Dermis blood vessel endothelial cell (primary cell): ENCODE results near the gene MSX1. TPM values are rescaled to one million over a fixed set of nuclear protein-coding genes. Genes with fewer than 3 reads are reported as not detected.
A peak's percentile ranks its signal among the peaks of the same experiment; 100 is the strongest.

ENCODE experiments used
- DNase-seq: peaks from one replicate; pipeline ENCODE4 v3.0.0; 2010
- total RNA-seq: library from RNA; depleted of rRNA; stranded (reverse); fragments of >200 nt; gene quantifications from 2 replicates; pipeline ENCODE4 v1.2.3, GENCODE V29; 2014

MSX1 gene
- total RNA-seq, 1 donor from 2014 or later = 9.0 TPM

DNA sequence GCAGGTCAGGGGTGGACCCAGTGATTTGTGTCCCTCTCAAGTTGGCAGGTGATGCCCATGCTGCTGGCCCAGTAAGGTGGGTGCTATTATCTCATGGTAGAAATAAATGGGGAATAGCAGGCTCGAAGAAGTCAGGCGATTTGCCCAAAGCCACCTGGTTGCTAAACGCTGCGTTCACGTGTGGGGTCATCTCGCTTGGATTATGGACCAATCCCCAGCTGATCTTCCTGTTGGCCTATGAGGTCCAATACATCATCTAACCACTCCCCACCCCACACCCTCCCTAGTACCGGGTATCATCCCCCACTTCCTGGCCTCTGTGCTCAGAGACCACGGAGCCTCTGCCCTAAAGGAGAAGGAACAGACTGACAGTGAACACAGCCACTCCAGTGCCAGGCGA is 18.3 kb upstream of the MSX1 start:
- no peak for DNase-seq

DNA sequence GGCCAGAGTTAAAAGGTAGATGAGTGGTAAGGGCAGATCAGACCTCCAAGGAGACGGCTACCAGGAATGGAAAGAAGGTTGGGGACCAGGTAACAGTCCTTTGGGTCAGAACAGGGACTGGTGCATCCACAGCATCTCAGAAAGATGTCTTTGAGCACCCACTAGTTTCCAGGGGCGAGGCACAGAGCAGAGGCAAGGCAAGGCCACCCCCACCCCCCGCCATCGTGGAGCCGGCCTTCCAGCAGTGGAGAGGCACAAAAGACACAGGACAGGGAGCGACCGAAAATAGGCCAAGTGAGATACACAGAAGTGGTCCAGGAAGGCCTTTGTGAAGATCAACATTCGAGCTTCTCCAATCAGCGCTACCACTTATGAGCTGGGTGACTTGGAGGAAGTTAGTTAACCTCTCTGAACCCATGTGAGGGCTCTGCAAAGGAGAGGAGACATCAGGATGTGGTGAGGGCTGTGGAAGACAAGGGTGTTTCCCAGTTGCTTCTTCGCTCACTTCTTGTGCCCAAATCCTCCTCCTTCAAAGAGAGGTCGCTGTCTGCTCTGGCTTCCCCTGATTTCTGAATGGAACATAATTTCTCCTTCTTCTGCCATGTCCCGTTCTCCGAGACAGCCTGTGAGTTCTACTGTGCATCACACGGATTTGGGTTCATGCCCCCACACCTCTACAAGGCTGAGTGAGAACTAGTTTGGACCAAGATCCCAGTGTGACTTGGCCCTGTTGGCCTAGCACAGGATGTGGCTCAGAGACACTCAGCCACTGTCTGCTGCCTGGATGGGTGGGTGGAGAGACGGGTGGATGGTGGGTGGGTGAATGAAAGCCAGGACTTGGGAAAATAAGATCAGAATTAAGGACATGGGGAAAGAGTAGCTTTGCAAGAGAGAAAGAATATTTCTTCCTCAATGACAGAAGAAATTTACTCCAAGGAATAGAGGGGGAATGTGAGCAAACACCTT is 16.7 kb upstream of the MSX1 start:
- DNase-seq = no peak

DNA sequence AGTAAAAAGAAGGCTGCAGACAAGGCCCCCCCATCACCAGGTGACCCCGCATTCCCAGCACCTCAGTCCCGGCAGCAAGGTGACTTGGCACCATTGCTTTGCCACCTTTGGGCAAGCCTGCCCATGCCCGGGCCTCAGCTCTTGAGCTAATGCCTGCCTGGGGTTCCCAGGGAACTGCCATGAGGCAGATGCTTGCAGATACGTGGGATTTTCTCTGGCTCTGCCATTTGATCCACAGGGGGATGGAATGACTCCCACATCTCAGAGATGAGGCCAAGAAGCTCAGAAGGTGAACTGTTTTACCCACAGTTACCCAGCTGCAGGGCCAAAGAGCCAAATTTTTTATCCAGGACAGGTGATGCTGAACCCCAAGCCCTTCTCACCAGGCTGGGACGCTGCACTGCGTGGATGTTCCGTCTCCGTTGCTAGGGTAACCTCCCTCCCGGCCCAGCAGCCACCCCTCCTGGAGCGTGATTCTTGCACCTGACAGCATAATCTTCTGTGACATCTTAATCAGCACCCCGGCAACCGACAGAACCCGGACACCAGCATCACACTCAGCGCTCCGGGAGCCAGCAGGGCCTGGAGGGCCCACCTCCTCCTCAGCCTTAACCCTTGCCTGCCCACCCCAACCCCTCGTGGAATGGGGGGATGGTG is 15.7 kb upstream of the MSX1 start:
- no peak for DNase-seq

DNA sequence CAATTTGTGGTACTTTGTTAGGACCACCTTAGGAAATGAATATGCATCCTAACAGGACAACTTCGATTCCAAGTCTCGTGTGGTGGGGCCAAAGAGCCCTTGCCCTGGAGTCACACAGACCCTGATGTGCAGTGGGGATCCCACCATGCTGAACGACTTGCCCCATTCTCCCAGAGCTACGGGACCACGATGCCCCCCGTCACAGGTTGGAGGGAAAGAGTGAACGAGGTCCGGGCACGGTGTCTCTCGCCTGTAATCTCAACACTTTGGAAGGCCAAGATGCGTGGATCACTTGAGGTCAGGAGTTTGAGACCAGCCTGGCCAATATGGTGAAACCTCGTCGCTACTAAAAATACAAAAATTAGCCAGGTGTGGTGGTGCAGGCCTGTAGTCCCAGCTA is 14.4 kb upstream of the MSX1 start:
- DNase-seq = no peak

DNA sequence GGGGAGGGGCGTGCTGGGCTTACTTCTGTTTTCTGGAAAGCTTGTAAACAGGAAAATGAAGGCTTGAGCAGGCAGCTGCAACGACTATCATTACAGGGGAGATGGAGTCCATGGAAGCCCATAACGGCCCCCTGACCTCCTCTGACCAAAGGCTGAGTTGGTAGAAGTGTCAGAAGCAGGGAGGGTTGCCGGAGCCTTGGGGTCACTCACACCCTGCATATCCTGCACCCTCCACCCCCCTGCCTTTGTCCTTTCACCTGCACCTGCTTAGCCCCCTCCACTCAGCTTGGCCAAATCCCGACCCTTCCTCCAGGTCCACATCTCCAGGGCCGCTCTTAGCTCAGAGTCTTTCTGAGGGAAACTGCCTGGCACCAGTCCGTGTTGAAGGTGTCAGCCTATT is 12.5 kb upstream of the MSX1 start:
- DNase-seq = no peak

DNA sequence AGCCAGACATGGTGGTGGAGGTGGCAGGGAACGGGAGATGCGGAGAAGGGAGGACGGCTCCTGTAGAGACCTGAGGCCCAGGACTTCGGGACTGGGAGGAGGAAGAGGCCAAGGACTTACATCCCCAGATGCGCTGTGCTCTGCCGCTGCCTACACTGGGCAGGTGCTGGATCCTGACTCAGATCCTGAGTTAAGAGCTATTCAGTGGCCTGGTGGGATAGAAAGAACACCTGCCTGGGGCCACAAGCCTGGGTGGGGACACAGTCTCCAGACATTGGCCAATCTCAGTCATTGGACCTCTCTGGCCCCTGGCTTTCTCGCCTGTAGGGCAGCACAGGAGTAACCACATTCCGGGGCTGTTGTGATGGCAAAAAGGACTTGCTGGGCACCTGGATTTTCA is 10.9 kb upstream of the MSX1 start:
- no peak for DNase-seq

DNA sequence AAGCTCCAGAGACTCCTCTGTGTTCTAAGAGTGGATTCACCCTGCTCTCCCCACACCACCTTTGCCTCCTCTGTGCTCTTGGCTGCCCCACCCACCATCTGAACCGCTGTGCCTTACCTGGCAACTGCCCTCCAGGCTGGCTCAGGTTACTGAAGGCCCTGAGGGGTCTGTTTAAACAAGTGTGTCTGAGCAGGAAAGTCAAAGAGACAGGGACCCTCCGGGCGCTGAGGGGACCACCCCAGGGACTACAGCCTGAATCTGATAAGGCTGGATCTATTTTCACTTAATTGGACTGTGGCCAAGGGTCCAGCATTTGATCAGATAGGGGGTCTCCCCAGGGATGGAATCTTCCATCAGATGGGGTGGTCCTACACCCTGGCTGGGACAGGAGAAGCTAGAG is 10.4 kb upstream of the MSX1 start:
- DNase-seq = no peak

DNA sequence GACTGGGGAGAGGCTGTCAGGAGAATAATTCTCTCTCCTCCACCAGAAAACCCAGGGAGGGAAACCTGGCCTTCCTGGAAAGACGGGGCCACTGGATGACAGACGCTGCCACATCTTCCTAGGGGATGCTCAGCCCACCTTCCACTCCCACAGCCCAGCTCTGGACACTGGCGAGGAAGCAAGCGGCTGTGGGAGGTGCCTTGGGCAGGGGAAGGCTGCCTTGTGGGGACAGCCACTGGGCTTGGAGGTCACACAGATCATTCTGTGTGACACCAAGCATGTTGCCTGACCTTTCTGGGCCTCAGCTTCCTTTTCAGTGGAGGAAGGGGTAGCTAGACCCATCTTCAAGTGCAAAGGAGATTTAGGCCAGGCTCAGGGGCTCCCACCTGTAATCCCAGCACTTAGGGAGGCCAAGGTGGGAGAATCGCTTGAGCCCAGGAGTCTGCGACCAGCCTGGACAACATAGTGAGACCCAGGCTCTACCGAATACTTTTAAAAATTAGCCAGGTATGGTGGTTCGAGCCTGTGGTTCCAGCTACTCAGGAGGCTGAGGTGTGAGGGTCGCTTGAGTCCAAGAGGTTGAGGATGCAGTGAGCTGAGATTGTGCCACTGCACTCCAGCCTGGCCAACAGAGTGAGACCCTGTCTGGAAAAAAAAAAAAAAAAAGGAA is 9.8 kb upstream of the MSX1 start:
- no peak for DNase-seq

DNA sequence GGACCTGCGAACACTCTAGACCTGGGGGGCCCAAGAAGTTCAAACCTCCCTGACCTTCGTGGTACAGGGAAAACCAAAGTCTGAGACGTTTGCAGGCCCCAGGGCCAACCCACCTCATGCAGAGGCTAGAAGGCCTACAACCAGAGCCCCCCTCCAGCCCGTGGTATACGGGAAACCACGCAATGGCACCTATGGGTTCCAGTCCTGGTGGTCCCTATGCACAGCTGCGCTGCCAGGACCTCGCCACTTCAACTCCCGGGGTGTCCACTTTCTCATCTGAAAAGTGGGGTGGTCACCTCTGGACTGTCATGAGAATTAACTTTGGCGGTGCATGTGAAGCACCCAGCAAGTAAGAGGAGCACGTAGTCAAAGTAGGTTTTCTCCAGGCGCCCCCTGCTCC is 8.4 kb upstream of the MSX1 start:
- DNase-seq = no peak

DNA sequence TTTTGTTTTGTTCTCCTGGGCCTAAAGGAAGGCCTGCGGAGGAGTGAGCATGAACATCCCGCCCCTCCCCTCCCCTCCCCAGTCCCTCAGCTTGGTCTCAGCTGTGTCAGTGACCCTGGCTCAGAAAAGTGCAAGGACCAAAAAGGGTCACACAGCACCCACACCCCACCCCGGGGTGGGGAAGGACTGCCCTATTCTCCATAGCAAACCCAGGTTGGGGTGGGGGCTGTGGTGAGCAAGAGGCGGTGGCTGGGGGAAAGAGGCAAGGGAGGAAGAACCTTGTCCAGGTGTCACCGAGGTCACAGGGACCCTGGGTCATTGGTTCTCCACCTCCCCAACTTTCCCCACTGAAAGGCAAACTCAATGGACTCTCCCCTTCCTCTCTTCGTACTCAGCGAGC is 7.6 kb upstream of the MSX1 start:
- DNase-seq = no peak

DNA sequence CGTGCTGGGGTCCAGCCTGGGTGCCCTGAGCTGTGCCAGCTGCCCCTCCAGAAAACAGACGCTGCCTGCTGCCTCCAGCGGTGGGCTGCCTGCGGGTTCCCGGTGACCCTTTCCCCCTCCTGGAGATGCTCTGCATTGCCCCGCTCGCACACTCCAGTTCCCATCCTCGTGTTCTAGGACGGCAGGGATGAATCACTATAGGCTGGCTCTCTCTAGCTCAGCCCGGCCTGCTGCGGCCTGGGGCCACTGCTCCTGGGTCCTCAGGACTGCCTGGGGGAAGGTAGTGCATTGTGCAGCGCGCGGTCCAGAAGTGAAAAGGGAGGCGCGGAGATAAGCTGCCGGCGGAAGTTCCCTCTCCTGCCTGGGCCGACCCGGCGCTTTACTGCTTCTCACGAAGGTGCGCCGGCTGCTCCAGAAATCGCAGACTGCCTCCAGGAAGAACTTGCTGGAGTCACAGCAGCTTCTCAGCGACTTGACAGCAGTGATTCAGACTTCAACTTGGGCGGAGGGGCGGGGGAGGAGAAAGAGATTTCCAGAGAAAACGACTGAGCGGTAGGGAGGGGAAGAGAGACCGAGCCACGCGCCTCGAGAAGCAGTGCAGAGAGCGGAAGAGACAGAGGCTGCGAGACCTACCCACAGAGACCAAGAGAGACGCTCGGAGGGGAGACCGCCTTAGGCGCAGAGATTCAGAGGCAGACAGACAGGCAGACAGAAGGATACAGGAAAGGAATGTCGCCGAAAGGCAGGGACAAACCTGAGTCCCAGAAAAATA is 6.7 kb upstream of the MSX1 start:
- DNase-seq = peak; percentile 45

DNA sequence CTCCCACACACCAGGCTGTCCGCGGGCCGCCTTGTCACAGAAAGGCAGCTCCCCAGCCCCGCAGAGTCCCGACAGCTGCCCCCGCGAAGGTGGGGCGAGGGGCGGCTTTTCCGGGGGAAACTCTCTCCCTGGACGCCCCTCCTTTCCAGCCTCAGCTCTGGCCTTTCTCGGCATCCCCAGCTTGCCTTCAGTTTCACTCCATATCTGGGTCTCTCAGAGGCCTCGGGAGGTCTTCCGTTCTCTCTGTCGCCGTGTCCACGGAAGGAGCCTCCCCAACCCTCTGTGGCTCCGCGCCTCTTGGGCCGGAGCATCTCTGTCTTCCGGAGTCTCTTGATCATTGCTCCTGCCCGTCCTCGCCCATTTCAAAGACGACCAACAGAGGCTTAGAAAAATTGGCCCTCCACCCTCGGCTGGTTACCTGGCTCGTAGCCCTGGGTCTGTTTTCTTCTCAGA is 6.1 kb upstream of the MSX1 start:
- DNase-seq = no peak

DNA sequence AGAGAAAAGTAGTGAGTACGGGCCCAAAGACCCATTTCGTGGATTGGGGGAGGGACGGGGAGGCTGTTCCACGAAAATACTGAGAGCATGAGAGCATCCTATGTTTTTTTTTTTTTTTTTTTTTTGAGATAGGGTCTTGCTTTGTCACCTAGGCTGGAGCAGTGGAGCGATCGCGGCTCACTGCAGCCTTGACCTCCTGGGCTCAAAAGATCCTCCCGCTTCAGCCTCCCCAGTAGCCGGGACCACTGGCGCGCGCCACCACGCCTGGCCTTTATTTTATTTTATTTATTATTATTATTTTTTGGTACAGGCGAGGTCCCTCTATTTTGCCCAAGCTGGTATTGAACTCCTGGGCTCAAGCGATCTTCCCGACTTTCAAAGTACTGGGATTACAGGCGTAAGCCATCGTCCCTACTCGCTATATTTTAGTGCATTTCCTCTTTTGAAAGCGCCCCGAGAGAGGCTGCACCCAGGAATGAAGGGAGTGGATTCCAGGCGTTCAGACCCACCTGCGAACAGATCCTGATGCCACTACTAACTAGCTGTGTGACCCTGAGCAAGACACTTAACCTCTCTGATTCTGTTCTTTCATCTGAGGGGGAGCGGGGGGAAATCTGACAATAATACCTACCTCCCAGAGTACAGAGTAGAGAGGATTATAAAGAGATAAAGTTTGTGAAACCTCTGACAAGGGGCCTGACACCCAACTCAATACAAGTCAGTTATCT is 5.4 kb upstream of the MSX1 start:
- DNase-seq = no peak

DNA sequence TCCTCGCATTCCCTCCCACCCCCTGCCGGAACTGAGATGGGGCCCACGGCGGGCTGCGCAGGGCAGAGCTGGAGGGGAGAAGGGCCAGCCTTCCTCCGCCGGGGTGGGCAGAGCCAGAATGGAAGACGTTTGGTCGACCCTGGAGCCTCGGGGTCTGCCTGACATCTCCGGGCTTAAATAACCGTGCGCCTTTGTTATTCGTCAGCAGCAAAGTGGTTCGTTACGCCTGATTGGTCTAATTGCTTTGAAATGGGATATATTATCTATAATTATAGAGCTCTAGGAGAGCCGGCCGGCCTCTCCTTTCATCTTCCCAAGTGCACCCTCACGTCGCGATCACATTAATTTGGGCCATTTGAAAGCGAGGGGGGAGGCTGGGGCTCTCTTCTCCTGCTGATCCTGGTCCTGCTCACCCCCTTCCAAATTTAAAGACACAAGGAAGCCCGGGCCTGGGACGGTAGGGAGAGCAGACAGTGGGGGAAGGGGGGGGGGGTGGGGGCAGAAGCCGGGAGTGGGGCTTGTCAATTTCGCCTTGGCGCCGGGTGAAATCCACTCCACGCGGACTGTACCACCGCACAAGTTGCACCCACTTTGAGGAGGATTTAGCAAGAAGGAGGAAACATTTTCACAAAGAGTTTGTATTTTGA is 4.7 kb upstream of the MSX1 start:
- DNase-seq = no peak

DNA sequence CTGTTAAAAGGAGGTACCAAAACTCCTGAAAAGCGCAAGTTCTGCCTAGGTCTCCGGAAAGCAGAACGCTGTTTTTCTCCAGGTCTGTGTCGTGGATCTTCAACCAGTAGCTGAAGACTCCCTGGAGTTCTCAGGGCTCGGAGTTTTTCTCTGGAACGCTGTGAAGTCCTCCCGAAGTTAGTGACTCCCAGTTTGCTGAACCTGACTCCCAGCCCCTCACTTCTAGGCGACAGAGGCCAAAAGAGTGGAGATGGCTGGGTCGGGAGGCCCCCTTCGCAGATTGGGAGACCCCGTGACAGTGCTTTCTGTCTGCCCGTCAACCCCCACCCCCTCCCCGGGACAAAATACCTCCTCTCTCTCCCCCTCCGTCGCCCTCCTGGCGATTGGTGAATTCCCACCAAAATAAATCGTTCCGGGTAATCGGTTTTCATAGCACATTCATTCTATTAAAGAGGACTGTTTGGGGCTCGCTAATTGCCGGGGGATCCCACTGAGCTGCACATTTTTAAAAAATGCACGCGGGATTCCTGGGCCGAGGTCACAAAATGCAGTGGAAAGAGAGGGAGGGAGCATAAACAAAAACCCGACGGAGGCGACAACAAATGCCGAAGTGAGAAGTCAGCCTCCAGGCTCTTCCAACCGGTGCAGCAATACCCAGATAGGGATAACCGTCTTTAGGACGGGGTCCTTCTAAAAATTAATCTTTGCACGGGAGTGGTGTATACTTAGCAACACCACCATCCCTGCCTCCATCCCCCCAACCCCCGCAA is 4.0 kb upstream of the MSX1 start:
- no peak for DNase-seq

DNA sequence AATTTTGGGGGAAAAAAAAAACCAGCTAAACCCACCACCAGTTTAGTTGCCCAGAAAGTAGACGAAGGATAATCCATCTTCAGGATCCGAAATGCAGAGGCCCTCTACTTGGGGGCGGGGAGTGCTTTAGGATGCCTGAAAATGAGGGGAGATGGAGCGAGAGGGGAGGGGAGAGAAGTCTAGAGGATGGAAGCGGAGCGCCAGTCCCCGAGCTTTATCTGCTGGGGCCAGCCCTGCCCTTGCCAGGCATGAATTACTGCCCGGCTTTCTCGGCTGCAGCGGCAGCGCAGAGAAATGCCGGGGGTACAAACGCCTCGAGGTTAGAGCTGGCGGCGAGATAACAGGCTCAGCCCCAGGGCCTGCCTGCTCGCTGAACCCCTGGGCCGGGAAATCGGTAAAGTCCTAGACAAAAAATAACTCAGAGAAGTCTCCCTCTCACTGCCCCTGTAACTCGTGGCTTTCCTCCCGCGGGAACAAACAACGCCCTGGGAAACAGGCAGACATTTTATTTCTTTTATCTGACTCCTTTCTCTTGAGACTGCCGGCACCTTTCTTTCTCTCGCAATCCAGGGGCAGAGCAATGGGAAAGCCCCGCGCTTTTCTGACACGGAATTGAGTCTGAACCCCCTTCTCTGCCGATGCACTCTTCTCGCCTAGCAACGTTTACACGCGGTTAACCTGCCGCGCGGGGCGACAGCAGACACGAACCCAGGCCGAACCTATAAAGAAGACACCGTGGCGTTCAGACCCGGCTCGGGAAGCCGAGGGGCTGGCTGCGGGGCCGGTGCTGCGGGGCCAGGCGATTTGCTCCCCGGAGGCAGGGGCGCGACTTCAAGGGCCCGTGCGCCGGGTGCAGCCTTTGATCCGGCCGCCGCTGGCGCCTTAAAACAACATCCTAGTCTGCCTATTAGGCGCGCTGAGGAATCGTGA is 3.1 kb upstream of the MSX1 start:
- peak; percentile 36 for DNase-seq

DNA sequence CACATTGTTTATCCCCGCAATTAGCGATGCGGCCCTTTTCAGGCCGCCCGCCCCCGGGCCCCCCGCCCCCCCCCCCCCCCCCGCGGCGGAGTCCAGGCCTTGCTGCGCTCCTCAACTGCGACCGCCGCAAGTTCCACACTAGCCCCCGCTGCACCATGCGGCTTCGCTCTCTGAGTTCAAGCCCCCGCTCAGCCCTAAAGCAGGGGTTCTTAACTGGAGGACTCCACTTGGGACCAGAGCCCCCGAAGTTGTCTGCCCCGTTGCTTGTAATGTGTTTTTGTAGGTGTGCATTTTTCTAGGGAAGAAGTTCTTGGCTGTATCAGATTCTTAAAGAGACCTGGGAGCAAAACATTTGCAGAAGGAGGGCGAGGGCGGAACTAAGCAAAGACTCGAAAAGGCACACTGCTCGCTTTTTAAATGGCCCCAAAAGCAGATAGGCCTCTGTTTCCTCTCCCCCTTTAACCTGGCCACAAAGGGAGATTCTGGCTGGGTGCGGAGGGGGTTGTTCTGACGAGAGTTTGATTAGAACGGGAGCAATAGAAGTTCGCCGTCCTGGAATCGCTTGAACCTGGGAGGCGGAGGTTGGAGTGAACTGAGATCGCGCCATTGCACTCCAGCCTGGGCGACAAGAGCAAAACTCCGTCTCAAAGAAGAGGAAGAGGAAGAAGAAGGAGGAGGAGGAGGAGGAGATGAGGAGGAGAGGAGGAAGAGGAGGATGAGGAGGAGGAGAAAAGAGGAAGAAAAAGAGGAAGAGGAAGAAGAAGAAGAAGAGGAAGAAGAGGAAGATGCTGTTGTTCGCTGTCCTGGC is 2.3 kb upstream of the MSX1 start:
- no peak for DNase-seq

DNA sequence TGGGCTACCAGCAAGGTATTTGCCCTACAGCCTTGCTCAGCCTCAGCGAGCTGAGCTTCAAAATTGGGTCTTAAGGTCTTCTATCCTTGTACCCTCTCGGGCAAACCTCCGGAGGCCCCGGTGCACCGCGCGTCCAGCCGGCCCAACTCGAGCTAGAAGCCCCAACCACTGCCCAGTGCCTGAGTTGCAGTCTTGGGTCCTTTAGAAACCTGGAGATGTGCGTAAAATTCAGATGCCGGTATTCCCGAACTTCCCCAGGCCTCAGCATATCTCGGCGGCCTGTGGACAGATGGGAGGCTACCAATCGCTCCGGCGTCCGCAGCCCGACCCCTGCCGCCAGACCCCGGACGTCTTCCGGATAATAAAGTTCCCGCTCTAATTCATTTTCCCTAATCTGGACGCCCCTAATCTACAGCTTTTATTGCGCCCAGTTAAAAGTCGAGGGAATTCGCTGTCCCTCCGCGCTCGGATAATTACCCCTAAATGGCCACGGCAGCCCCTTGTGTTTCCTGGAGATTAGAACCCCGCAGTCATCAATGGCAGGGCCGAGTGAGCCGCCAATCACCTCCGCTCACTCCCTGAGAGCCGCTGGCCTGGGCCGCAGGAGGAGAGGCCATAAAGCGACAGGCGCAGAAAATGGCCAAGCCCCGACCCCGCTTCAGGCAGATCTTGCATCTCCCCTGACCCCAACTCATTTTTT is 1.5 kb upstream of the MSX1 start:
- no peak for DNase-seq
